Stimulated activated CD8-positive, alpha-beta memory T cell treated with anti-CD3 and anti-CD28 coated beads, Interleukin-2, amount 100 ng/mL, for 48 hours (primary cell): Measurements from ENCODE around the gene MERTK.
"Not testable (repeated sequence)": the region's sequence is repeated elsewhere in the genome, so short reads cannot be mapped to it uniquely, and the experiment has no call there.

ENCODE experiments used
- DNase-seq, 2 donors: peaks; one replicate each; pipeline ENCODE4 v3.0.0-alpha.2; 2020; ENCODE audit warnings: low read depth in 2 of 2

The MERTK gene

GRCh38 chr2:112041460-112041859 is 143.1 kb downstream of the MERTK start:
- not testable (repeated sequence) for DNase-seq

- no peak for DNase-seq
Measured at GRCh38 chr2:112045446-112046014, 147.1 kb downstream of the MERTK start.

DNA sequence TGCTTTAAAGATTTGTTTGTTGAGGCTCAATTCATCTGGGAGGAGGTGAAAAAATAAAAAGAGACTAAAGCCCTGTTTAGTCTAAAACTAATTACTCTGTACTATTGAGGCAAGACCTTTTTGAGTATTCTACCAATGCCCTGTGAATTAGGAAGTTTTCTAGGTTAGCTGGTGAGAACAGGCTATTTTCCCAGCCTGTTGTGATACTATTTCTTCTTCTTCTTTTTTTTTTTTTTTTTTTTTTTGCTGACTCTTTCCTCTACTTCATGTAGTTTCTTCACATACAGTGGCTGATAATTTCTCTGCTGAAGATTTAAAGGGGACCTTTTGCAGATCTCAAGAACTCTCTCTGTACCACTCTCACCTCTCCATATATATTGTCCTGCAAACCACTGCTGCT is 147.8 kb downstream of the MERTK start:
- no peak for DNase-seq

DNA sequence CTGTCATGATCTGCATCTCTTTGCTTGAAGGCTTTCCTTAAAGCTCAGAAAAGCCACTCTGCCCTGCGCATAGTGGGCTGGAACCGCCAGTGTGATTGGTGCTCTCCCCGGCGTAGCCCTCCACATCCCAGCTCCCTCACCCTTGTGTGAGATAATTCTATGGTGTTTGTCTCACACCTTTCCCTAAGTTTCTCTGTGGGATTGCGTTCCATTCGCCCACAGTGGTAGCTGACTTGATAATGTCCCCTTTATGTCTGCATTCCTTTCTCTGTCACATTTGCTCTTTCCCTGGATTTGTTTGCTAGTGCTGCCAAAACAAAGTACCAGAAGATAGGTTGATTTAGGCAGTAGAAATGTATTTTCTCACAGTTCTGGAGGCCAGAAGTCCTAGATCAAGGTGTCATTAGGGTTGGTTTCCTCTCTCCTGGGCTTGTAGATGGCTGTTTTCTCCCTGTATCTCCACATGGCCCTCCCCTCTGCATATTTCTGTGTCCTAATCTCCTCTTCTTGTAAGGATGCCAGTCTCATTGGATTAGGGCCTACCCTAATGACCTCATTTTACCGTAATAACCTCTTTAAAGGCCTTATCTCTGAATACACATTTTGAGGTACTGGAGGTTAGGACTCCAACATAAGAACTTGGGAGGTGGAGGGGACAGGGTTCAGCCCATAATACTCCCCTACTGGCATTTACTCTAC is 149.3 kb downstream of the MERTK start:
- no peak for DNase-seq

GRCh38 chr2:112048236-112048592 is 149.8 kb downstream of the MERTK start:
- DNase-seq, result no peak

DNA sequence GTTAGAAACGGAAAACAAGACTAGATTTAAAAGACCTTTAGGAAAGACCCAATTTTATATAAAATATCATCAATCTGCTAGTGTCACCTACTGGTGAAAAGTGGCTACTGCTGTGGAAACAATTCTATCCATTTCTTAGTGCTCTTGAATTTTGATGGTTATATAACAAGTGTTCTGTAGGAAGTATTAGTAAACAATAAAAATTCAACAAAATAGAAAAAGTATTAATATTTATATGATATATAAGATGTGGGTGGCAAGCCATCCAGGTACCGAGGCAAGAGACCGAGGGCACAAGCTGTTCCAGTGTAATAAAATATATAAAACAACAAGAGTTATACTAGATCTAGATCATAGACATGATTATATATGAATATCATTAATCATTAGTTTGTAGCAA is 150.5 kb downstream of the MERTK start:
- DNase-seq, result no peak

DNA sequence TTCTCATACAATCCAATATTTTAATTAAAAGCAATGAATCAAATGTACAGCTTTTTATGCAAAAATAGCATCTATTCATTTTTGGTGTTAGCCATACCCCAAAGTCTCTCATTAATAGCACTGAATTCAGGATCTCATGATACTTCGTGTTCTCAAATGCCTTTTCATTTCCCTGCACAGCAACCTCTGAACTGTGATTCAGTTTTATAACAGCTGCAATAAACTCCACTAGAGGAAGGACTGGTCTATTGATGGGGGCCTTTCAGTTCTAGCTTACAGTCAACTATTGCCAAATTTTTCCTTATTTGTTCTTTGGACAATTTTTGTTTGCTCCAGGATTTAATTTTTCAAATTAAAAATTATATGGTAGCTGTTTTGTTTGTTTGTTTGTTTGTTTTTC is 151.9 kb downstream of the MERTK start:
- DNase-seq, result no peak

DNA sequence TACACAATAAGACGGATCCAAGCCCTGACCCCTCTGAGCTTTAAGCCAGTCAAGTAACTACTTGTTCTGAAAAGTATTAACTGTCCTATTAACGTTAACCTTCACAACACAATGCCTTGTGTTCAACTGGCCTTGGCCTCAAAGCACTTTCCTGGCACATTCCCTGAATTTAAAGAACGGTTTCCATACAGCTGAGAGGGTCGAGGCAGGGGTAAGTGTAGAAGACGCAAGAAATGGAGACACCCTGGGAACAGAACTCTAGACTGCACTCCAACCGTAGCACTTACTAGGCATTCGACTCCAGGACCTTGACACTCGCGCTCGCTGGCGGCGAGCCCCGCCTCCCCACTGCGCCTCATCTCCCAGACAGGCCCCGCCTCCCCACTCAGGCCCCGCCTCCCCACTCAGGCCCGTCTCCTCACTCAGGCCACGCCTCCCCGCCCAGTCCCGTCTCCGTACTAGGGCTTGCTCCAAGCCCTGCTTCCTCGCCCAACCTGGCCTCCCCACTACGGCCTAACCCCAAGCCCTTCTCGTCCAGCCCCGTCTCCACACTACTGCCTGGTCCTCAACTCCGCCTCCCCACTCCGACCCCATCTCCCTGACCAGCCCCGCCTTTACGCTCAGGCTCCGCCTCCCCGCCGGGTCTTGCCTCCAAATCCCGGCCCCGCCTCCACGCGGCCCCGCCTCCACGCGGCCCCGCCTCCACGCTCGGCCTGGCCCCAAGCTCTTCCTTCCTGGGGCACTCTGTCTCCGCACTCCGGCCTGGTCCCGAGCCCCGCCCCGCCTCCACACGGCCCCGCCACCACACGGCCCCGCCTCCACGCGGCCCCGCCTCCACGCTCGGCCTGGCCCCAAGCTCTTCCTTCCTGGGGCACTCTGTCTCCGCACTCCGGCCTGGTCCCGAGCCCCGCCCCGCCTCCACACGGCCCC is 155.8 kb downstream of the MERTK start:
- peak; percentile 94 to 97 for DNase-seq

DNA sequence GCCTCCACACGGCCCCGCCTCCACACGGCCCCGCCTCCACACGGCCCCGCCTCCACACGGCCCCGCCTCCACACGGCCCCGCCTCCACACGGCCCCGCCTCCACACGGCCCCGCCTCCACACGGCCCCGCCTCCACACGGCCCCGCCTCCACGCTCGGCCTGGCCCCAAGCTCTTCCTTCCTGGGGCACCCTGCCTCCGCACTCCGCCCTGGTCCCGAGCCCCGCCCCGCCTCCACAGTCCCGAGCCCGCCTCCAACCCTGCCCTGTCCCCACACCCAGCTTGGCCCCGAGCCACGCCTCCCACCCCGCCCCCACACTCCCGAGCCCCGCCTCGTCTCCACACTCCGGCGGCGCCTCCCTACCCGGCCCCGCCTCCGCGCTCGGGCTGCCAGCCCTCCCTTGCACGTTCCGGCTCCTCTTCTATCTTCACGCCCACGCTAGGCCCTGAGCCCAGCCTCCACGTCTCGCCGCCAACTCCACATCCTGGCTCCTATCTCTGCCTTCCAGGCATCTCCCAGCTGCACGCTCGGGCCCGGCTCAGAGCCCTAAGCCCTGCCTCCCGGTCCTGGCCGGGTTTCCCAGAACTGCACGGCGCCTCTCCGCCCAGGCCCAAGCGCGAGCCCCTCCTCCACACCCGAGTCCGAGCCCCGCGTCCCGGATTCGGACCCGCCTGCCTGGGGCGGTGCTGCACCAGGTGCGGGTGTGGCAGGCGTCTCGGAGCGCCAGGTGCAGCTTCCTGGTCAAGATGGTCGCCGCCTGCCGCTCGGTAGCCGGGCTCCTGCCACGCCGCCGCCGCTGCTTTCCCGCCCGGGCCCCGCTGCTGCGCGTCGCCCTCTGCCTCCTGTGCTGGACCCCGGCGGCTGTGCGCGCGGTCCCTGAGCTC is 156.7 kb downstream of the MERTK start, which contains the start of gene TMEM87B:
TMEM87B (plus strand) TSS at position 423 of the 883 bp plus-strand sequence; CDS start at position 746, 323 bp downstream.
- peak; percentile 97 for DNase-seq

DNA sequence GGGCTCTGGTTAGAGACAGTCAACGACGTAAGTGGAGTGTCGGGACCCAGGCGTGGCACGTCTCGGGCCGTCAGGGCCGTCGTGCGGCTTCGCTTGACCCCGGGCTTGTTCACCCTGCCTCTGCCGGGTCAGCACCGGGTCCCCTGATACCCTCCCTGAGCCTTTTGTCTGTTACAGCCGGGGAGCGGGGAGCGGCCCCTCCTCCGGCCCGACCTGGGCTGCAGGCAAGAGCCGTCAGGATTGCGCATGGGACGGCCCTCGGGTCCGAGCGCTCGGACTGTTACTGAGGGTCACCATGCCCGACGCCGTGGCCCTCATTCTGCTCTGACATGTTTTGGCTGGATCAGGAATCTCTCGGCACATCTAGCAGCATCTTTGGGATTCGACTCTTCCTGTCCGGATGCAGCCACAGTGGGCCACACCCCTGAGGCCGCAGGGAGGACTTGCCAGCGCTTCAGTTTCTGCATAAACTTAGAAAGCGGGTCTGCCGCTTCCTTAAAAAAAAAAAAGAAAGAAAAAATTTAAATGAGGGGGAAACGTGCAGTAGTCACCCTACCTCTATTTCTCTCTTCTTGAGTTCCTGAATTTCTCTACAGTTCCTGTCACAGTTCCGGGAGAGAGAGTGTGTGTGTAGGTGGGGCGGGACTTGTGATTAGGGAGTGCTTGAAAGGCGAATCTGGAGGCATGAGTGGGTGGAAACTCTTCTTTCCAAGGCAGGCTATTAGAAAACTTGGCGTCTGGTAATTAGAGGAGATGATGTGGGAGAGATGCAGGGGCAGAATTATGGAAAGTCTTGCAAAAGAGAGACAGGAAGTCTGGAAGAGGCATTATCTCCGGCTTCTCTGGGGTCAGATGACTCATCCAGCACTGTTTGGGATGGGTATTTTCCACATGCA is 157.6 kb downstream of the MERTK start:
- DNase-seq, result peak in 1 of 2 donors; percentile 7

DNA sequence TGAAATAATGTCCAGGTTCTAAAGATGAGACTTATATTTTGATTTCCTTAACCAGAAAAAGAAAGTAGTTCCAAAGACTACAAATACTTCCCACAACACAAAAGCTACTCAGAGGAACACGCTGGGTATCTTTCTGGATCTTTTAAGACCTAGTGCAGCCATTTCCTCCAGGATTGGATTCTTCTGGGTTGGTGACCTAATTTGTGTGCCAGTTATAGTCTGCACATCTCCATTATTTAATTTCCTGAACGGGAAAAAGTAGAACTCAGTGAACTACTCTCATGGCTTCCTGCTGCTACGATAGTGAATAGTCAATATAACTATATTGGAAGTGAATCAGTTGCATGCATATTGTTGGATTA is 158.2 kb downstream of the MERTK start:
- DNase-seq, result no peak

- DNase-seq, result no peak
Measured at GRCh38 chr2:112059671-112060070, 161.3 kb downstream of the MERTK start.

DNA sequence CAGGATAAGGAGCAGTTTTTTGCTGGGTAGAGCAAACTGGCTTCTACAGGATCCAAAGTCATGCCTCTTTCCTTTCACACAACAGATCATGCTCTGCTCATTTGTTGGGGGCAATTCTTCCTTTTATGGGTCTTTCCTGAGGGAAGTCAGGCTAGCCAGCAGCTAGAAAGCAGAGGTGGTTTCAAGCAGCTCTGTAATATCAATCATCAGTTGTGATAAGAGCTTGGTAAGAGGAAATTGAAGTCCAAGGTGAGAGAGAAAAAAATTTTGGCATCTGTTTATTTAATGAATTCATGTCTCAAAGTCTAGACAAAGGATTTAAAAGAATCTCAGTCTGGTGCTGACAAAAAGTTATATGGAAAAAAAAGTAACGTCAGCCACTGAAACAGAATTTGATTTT is 162.9 kb downstream of the MERTK start:
- DNase-seq, result no peak

DNA sequence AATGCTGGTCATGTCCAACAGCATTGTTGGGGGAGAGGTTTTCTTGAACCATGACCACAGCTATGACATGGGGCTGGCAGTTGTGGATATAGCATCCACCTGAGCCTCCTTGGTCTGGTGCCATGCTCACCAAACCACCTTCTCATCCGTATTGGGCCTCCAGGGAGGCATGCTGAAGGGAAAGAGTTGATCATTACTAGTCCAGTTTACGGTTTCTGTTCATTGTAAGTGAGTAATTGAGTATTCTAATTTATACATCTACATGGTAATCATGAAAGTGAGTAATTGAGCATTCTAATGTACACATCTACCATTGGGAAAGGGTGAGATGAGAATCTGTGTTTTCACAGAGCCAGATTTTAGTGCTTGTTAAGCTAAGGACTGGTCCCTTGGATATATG is 163.4 kb downstream of the MERTK start:
- peak in 1 of 2 donors; percentile 1 for DNase-seq

DNA sequence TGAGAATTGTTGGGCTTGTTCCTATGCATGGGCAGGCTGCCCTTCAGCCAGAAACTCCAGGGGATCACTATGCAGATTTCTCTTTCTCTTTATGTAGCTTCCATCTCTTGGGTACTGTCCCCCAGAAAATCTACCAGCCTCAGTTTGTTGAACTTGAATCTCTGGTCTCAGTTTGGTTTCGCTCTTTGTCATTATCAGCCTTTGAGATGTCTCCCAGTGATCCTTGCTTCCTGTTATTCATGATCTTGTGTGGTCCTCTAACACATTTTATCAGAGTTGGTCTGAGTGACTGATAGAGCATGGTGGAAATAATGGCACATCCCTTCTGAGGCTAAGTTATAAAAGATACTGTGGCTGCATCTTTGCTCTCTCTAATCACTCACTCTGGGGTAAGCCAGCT is 164.5 kb downstream of the MERTK start:
- DNase-seq, result no peak

DNA sequence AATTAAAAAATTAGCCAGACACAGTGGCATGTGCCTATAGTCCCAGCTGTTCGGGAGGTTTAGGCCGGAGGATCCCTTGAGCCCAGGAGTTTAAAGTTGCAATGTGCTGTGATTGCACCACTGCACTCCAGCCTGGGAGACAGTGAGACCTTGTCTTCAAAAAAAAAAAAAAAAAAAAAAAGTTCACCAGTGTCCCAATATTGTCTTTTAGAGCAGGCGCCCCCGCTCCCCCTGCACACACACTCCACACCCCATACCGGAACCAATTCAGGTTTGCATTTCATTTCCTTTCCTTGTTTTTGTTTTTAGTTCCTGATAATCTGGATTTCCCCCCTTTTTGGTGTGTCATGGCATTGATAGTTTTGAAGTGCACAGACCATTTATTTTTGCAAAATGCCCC is 167.1 kb downstream of the MERTK start:
- DNase-seq, result no peak

- no peak for DNase-seq
Measured at GRCh38 chr2:112065966-112066365, 167.6 kb downstream of the MERTK start.

GRCh38 chr2:112069794-112070193 is 171.4 kb downstream of the MERTK start:
- not testable (repeated sequence) for DNase-seq

DNA sequence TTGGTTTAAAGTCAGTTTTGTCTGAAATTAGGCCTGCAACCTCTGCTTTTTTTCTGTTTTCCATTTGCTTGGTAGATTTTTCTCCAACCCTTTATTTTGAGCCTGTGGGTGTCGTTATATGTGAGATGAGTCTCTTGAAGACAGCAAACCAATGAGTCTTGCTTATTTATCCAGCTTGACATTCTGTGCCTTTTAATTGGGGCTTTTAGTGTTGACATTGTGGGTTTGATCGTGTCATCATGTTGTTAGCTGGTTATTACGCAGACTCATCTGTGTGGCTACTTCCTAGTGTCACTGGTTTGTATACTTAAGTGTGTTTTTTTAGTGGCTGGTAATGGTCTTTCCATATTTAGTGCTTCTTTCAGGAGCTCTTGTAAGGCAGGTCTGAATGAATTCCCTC is 175.5 kb downstream of the MERTK start:
- DNase-seq, result no peak

DNA sequence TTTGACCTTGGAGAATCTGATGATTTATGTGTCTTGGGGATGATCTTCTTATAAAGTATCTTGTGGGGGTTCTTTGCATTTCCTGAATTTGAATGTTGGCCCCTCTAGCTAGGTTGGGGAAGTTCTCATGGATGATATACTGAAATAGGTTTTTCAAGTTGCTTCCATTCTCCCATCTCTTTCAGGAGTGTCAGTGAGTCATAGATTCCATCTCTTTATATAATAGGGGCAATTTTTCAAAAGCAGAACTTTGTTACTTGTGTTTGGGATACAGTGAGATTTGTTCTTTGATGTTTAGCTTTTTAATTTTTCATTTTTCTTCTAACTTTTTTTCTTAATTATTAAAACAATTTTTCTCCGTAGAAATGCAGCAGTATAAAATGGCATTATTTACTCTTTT is 176.1 kb downstream of the MERTK start:
- no peak for DNase-seq
